Measurements from ENCODE around the gene FBXL13. TPM values are rescaled to one million over a fixed set of nuclear protein-coding genes. Genes with fewer than 3 reads are reported as not detected.

The FBXL13 gene
- total RNA-seq, 4 donors from 2014 or later = 0.52 to 1.7 (median 1.1) TPM

DNA sequence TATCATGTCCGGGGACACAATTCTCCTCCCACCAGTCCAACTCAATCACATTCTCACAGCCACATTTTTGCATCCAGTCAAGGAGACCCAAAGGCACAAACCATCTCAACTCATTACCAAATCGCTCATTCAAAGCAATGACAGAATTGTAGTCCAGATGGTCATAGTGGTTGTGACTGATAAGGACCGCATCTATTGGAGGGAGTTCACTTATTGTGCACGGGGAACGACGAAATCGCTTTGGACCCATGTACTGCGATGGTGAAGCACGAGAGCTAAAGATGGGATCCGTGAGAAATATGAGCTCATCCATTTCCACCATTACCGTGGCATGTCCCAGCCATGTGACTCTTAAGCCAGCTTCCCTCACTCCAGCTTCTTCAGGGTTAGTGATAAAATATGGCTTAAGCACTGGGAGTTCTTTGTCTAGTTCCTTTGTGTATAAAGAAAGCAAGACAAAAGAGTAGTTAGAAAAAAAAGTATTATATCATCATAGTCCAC lies 45.2 kb upstream of the FBXL13 start:
- no peak for TF ChIP-seq POLR2A (IDR thresholded peaks at IDR 0.05; ENCODE audit: low read depth)
- no peak for TF ChIP-seq EP300 (IDR thresholded peaks at IDR 0.05)
- no peak for TF ChIP-seq POLR2AphosphoS5 (IDR thresholded peaks at IDR 0.05)
- TF ChIP-seq, protein P1, sequence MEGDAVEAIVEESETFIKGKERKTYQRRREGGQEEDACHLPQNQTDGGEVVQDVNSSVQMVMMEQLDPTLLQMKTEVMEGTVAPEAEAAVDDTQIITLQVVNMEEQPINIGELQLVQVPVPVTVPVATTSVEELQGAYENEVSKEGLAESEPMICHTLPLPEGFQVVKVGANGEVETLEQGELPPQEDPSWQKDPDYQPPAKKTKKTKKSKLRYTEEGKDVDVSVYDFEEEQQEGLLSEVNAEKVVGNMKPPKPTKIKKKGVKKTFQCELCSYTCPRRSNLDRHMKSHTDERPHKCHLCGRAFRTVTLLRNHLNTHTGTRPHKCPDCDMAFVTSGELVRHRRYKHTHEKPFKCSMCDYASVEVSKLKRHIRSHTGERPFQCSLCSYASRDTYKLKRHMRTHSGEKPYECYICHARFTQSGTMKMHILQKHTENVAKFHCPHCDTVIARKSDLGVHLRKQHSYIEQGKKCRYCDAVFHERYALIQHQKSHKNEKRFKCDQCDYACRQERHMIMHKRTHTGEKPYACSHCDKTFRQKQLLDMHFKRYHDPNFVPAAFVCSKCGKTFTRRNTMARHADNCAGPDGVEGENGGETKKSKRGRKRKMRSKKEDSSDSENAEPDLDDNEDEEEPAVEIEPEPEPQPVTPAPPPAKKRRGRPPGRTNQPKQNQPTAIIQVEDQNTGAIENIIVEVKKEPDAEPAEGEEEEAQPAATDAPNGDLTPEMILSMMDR (IDR thresholded peaks at IDR 0.05) = no peak
- H3K36me3 ChIP-seq = peaks cover 0 to 21% (median 18%) of the 10 kb centered on the region in 4 donors
- intact Hi-C loops (cut with DNase I) = no loop called here
- 97% methylated on average over 11 of the region's 11 CpGs for WGBS
- H3K4me1 ChIP-seq = peaks cover 0 to 8% (median 0%) of the 10 kb centered on the region in 4 donors
- DNase-seq (ENCODE audit: extremely low spot score) = no peak
- H3K27ac ChIP-seq (replicated peaks in 1 of 4) = no peak overlapping the region
- H3K27me3 ChIP-seq = no peaks in the 10 kb centered on the region
- no peak overlapping the region for H3K4me3 ChIP-seq
- H3K9me3 ChIP-seq = no peaks in the 10 kb centered on the region

DNA sequence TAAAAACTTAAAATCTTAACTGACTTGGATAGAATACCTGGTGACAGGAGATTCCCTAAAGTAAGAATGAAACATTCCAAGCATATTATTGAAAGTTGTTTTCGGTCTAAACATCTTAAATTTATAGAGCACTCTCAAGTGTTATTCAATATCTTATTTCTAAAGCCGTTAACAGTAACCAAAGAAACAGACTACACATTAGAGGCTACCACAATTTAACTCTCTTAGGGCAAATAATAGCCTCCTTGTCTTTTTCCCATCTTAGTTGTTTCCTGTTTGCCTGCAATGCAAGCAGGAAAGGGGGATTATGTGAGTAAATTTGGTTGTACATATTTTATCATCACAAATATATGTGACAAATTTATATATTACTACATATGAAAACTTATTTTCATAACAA lies 42.9 kb upstream of the FBXL13 start:
- no peak overlapping the region for H3K4me3 ChIP-seq
- H3K36me3 ChIP-seq = peaks cover 0 to 32% (median 16%) of the 10 kb centered on the region in 4 donors
- 93% methylated on average over 2 of the region's 2 CpGs for WGBS
- H3K27ac ChIP-seq (replicated peaks in 1 of 4) = no peak overlapping the region
- no peak for DNase-seq (ENCODE audit: extremely low spot score)
- intact Hi-C loops (cut with DNase I) = no loop called here
- H3K27me3 ChIP-seq = no peaks in the 10 kb centered on the region
- no peaks in the 10 kb centered on the region for H3K9me3 ChIP-seq
- peaks cover 0 to 8% (median 0%) of the 10 kb centered on the region in 4 donors for H3K4me1 ChIP-seq
- TF ChIP-seq POLR2A (IDR thresholded peaks at IDR 0.05; ENCODE audit: low read depth) (no peak), POLR2AphosphoS5 (IDR thresholded peaks at IDR 0.05) (no peak), EP300 (IDR thresholded peaks at IDR 0.05) (no peak)
- TF ChIP-seq, protein P1 (IDR thresholded peaks at IDR 0.05) = no peak

DNA sequence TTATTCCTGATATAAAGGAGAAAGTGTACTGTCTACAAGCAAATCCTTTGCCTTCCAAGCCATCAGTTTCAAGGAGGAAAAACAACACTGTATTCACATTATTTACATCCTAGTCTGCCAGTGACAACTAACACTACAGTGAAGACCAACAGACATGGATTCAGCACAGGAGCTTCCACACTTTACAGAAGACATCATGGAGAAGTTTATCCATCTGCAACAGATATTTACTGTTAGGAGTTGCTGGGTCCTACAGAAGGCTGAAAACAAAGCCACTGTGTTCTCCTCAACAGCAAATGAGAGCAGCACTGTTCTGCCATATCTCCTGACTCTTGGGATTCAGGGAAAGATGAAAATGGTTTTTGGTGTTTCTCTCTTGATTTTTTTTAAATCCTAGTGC lies 42.4 kb upstream of the FBXL13 start:
- Histone ChIP-seq H3K4me1 (peaks cover 0 to 8% (median 0%) of the 10 kb centered on the region in 4 donors), H3K9me3 (no peaks in the 10 kb centered on the region), H3K36me3 (peaks cover 0 to 32% (median 14%) of the 10 kb centered on the region in 4 donors), H3K27me3 (no peaks in the 10 kb centered on the region), H3K27ac (replicated peaks in 1 of 4) (no peak overlapping the region), H3K4me3 (no peak overlapping the region)
- DNase-seq (ENCODE audit: extremely low spot score) = no peak
- no peak for TF ChIP-seq POLR2A (IDR thresholded peaks at IDR 0.05; ENCODE audit: low read depth)
- TF ChIP-seq, protein P1 (IDR thresholded peaks at IDR 0.05) = no peak
- TF ChIP-seq POLR2AphosphoS5 (IDR thresholded peaks at IDR 0.05) = no peak
- no peak for TF ChIP-seq EP300 (IDR thresholded peaks at IDR 0.05)
- intact Hi-C loops (cut with DNase I) = no loop called here

DNA sequence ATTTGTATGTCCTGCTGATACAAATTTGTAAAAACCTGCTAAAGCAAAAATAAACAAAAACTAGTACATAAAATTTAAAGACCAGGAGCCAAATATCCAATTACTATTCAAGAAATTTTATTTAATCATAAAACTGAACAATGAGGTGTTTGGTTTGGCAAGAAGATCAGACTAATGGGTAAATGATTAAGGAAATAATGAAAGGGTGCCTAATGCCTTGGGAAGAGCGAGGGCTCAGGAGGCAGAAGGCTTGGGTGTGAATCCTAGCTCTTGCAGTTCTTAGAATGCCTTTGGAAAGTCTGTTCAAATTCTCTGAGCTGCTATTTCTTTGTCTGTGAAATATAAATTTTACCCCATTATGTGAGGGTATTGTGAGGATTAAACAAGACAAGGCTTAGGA lies 41.9 kb upstream of the FBXL13 start:
- H3K9me3 ChIP-seq = no peaks in the 10 kb centered on the region
- no peak overlapping the region for H3K27ac ChIP-seq (replicated peaks in 1 of 4)
- no peaks in the 10 kb centered on the region for H3K27me3 ChIP-seq
- TF ChIP-seq POLR2A (IDR thresholded peaks at IDR 0.05; ENCODE audit: low read depth) (no peak), POLR2AphosphoS5 (IDR thresholded peaks at IDR 0.05) (no peak), EP300 (IDR thresholded peaks at IDR 0.05) (no peak)
- TF ChIP-seq, protein P1 (IDR thresholded peaks at IDR 0.05) = no peak
- intact Hi-C loops (cut with DNase I) = no loop called here
- WGBS = 93% methylated on average over 1 of the region's 1 CpG
- no peak overlapping the region for H3K4me3 ChIP-seq
- H3K4me1 ChIP-seq = peaks cover 0 to 8% (median 0%) of the 10 kb centered on the region in 4 donors
- H3K36me3 ChIP-seq = peaks cover 0 to 29% (median 10%) of the 10 kb centered on the region in 4 donors
- DNase-seq (ENCODE audit: extremely low spot score) = no peak

DNA sequence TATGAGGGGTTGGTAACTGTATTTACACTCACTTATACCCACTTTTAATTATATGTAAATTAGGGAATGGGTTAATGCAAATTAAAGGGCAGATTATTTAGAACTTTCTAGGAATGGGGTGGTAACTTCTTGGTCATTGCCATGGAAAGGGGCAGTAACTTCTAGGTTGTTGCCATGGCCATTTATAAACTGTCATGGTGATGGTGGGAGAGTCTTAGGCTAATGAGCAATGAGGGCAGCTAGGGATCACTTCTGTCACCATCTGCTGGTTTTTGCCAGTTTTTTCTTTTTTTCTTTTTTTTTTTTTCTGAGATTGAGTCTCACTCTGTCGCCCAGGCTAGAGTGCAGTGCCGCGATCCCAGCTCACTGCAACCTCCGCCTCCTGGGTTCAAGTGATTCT lies 41.2 kb upstream of the FBXL13 start:
- WGBS = 98% methylated on average over 4 of the region's 4 CpGs

More for the DNA sequence above, 41.2 kb upstream of the FBXL13 start:
- no peak overlapping the region for H3K4me3 ChIP-seq
- TF ChIP-seq POLR2A (IDR thresholded peaks at IDR 0.05; ENCODE audit: low read depth) (no peak), EP300 (IDR thresholded peaks at IDR 0.05) (no peak), POLR2AphosphoS5 (IDR thresholded peaks at IDR 0.05) (no peak)
- TF ChIP-seq, protein P1 (IDR thresholded peaks at IDR 0.05) = no peak
- no peaks in the 10 kb centered on the region for H3K9me3 ChIP-seq
- no peaks in the 10 kb centered on the region for H3K27me3 ChIP-seq
- no peak overlapping the region for H3K27ac ChIP-seq (replicated peaks in 1 of 4)
- peaks cover 0 to 27% (median 4%) of the 10 kb centered on the region in 4 donors for H3K36me3 ChIP-seq
- intact Hi-C loops (cut with DNase I) = no loop called here
- H3K4me1 ChIP-seq = peaks cover 0 to 8% (median 0%) of the 10 kb centered on the region in 4 donors
- no peak for DNase-seq (ENCODE audit: extremely low spot score)
